IMR-90 (cell line): Measurements from ENCODE around the gene ZDHHC16. TPM values are rescaled to one million over a fixed set of nuclear protein-coding genes. Genes with fewer than 3 reads are reported as not detected.

Experiments used
- ATAC-seq: fragments of 200-7000 bp; cut with Tn5 transposase; 2 replicates; pipeline ENCODE4 v1.9.1; 2020; ENCODE audit warnings: low read depth, mild to moderate bottlenecking, moderate library complexity
- BruUV-seq: library from RNA; stranded (reverse); fragments of 400-500 nt; replicated peaks from 2 replicates; lab custom pipeline; 2021; lab: Mats Ljungman, UMichigan
- CTCF ChIA-PET: fragments of 300-600 bp; formaldehyde crosslinking; extraction: SDS; loops from one replicate; lab custom pipeline; 2021; ENCODE audit warnings: antibody characterized with exemption; lab: Yijun Ruan, JAX
- POLR2A ChIA-PET: fragments of 300-600 bp; sonication (Branson Sonifier 250); formaldehyde crosslinking; loops from one replicate; lab custom pipeline; 2022; ENCODE audit warnings: antibody characterized with exemption; ENCODE audit not compliant: unreplicated experiment; lab: Charles Lee
- DNase-seq: peaks from one replicate; pipeline ENCODE4 v3.0.0; 2013
- H2AFZ ChIP-seq: replicated peaks from 2 replicates; pipeline ENCODE3; 2013; ENCODE audit warnings: low read length, mild to moderate bottlenecking; ENCODE audit not compliant: poor library complexity
- H2AK5ac ChIP-seq: 2 replicates; pipeline ENCODE4 v1.6.1; 2013; ENCODE audit warnings: low read depth, low read length, inconsistent platforms
- H2AK9ac ChIP-seq: replicated peaks from 2 replicates; pipeline ENCODE3; 2013; ENCODE audit warnings: mild to moderate bottlenecking, low read depth, low read length, moderate library complexity; ENCODE audit not compliant: poor library complexity
- H2BK120ac ChIP-seq: 2 replicates; pipeline ENCODE4 v1.6.1; 2013; ENCODE audit warnings: low read depth, low read length, inconsistent platforms
- H2BK15ac ChIP-seq: 3 replicates; pipeline ENCODE4 v1.6.1; 2013; ENCODE audit warnings: low read depth, low read length, inconsistent platforms
- H2BK20ac ChIP-seq: 2 replicates; pipeline ENCODE4 v1.6.1; 2013; ENCODE audit warnings: low read depth, mild to moderate bottlenecking, inconsistent platforms, low read length, moderate library complexity
- H2BK5ac ChIP-seq: 2 replicates; pipeline ENCODE4 v1.6.1; 2013; ENCODE audit warnings: mild to moderate bottlenecking, low read depth, low read length, inconsistent platforms; ENCODE audit not compliant: poor library complexity, severe bottlenecking
- H3K14ac ChIP-seq: replicated peaks from 2 replicates; pipeline ENCODE4 v1.6.1; 2013; ENCODE audit warnings: low read depth, low read length, inconsistent platforms
- H3K18ac ChIP-seq: 2 replicates; pipeline ENCODE4 v1.6.1; 2013; ENCODE audit warnings: low read depth, low read length, control low read depth
- H3K23ac ChIP-seq: 2 replicates; pipeline ENCODE4 v1.6.1; 2013; ENCODE audit warnings: low read depth, low read length, inconsistent platforms
- H3K27ac ChIP-seq: 2 replicates; pipeline ENCODE4 v1.5.1; 2013; ENCODE audit warnings: mild to moderate bottlenecking, control low read depth, low read length; ENCODE audit not compliant: insufficient read depth
- H3K27me3 ChIP-seq: 2 replicates; pipeline ENCODE4 v1.6.1; 2013; ENCODE audit warnings: low read length; ENCODE audit not compliant: control insufficient read depth, insufficient read depth
- H3K36me3 ChIP-seq: 2 replicates; pipeline ENCODE4 v1.6.1; 2013; ENCODE audit warnings: low read length, mixed read lengths; ENCODE audit not compliant: control insufficient read depth, insufficient read depth
- H3K4ac ChIP-seq: 2 replicates; pipeline ENCODE4 v1.6.1; 2013; ENCODE audit warnings: low read depth, low read length, inconsistent platforms
- H3K4me1 ChIP-seq: 2 replicates; pipeline ENCODE4 v1.6.1; 2013; ENCODE audit warnings: low read length, mixed read lengths; ENCODE audit not compliant: control insufficient read depth, insufficient read depth
- H3K4me2 ChIP-seq: 2 replicates; pipeline ENCODE4 v1.6.1; 2013; ENCODE audit warnings: low read depth, mild to moderate bottlenecking, control low read depth, low read length, moderate library complexity
- H3K4me3 ChIP-seq: 2 replicates; pipeline ENCODE4 v1.5.1; 2013; ENCODE audit warnings: low read depth, mild to moderate bottlenecking, control low read depth, low read length, moderate library complexity; ENCODE audit not compliant: insufficient read depth
- H3K56ac ChIP-seq: 2 replicates; pipeline ENCODE4 v1.6.1; 2013; ENCODE audit warnings: low read length, inconsistent platforms; ENCODE audit not compliant: insufficient read depth; ENCODE audit errors: extremely low read depth
- H3K79me1 ChIP-seq, 2 experiments: 2 replicates each; pipeline ENCODE4 v1.6.1; 2013; ENCODE audit warnings: low read length in 2 of 2, inconsistent platforms in 1 of 2, low read depth in 1 of 2
- H3K9ac ChIP-seq: 2 replicates; pipeline ENCODE4 v1.6.1; 2013; ENCODE audit warnings: low read depth, low read length, control low read depth
- H3K9me1 ChIP-seq: 2 replicates; pipeline ENCODE4 v1.6.1; 2013; ENCODE audit warnings: low read length, inconsistent platforms; ENCODE audit not compliant: insufficient read depth
- H3K9me3 ChIP-seq: 2 replicates; pipeline ENCODE4 v1.6.1; 2013; ENCODE audit warnings: low read length; ENCODE audit not compliant: control insufficient read depth, insufficient read depth
- H4K20me1 ChIP-seq: 2 replicates; pipeline ENCODE4 v1.6.1; 2013; ENCODE audit warnings: low read length, inconsistent platforms; ENCODE audit not compliant: insufficient read depth
- H4K5ac ChIP-seq: 2 replicates; pipeline ENCODE4 v1.6.1; 2013; ENCODE audit warnings: mild to moderate bottlenecking, low read depth, low read length, control low read depth
- H4K8ac ChIP-seq, 2 experiments: 2 replicates each; pipeline ENCODE4 v1.6.1; 2013; ENCODE audit warnings: low read depth in 2 of 2, low read length in 2 of 2, control low read depth in 1 of 2, inconsistent platforms in 1 of 2
- H4K91ac ChIP-seq: 2 replicates; pipeline ENCODE4 v1.6.1; 2013; ENCODE audit warnings: low read depth, low read length, inconsistent platforms; ENCODE audit not compliant: insufficient read depth
- CHD1 ChIP-seq: IDR thresholded peaks from 2 replicates; pipeline ENCODE4 v1.6.1; 2012; ENCODE audit warnings: low read depth, low read length, improper control_type of control experiment
- FOS ChIP-seq: fragments of 150-350 bp; IDR thresholded peaks from 2 replicates; pipeline ENCODE4 v1.6.1; 2016; ENCODE audit warnings: low read depth, low read length
- MAZ ChIP-seq: IDR thresholded peaks from 2 replicates; pipeline ENCODE4 v1.6.1; 2012; ENCODE audit warnings: low read depth, mild to moderate bottlenecking, low read length, improper control_type of control experiment, moderate library complexity, borderline replicate concordance
- MXI1 ChIP-seq: IDR thresholded peaks from 2 replicates; pipeline ENCODE4 v1.6.1; 2012; ENCODE audit warnings: low read depth, mild to moderate bottlenecking, low read length, moderate library complexity, borderline replicate concordance
- POLR2A ChIP-seq: IDR thresholded peaks from 2 replicates; pipeline ENCODE4 v1.6.1; 2012; ENCODE audit warnings: mild to moderate bottlenecking, low read depth, low read length
- USF2 ChIP-seq: fragments of 150-350 bp; IDR thresholded peaks from 2 replicates; pipeline ENCODE4 v1.6.1; 2017; ENCODE audit warnings: mild to moderate bottlenecking, antibody characterized with exemption, low read length, low read depth
- WGBS, 2 experiments: methylation state at CpG; one replicate each; pipeline versions ENCODE4 v1.1.5 to v1.1.7; 2013; ENCODE audit warnings: missing lambda C conversion rate in 2 of 2; ENCODE audit not compliant: insufficient read length in 1 of 2; ENCODE audit errors: extremely low coverage in 2 of 2; 5-methylcytosine and 5-hydroxymethylcytosine counted together
- dilution Hi-C: fragments of 300-500 bp; cut with HindIII; formaldehyde crosslinking; loops from one replicate; pipeline ENCODE4 v1.14.3; 2018; ENCODE audit warnings: low sequenced_read_pairs; ENCODE audit not compliant: unreplicated experiment
- in situ Hi-C: fragments of 300-500 bp; cut with MboI; formaldehyde crosslinking; loops from 3 replicates; pipeline ENCODE4 v1.14.3; 2019; ENCODE audit warnings: low sequenced_read_pairs, inconsistent platforms, mixed read lengths
- intact Hi-C: fragments of 100-400 bp; cut with micrococcal nuclease; formaldehyde crosslinking; loops from 2 replicates; pipeline ENCODE4 v1.10.0; 2022
- polyA plus RNA-seq, 3 experiments: library from polyadenylated mRNA; depleted of rRNA; stranded (reverse); fragments of >200 nt; gene quantifications; 2 replicates each; pipeline ENCODE4 v1.2.3, GENCODE V29; 2012; ENCODE audit warnings: low replicate concordance in 1 of 3
- total RNA-seq: library from RNA; depleted of rRNA; stranded (reverse); fragments of >200 nt; gene quantifications from 2 replicates; pipeline ENCODE4 v1.2.3, GENCODE V29; 2012

The ZDHHC16 gene
- total and polyA plus RNA-seq, 2 of the 4 experiments (the other 2 are of a cell fraction) = 54.7 to 64.0 TPM

GRCh38 chr10:97399843-97400545, 46.0 kb upstream of the ZDHHC16 start:
- H3K27me3 ChIP-seq = no peaks in the 10 kb centered on the region
- H3K23ac ChIP-seq = peak overlapping the region; percentile 69; the same call in 1 of the 2 replicates
- H4K91ac ChIP-seq = no peak overlapping the region
- H3K9me1 ChIP-seq = no peaks in the 10 kb centered on the region
- H2AFZ ChIP-seq = peak overlapping the region; percentile 97
- H2BK5ac ChIP-seq = no peak overlapping the region
- CTCF ChIA-PET = no interaction called here
- peaks cover 0 to 15% of the 10 kb centered on the region in 2 experiments; a peak in 3 of 4 replicates for H3K79me1 ChIP-seq
- H3K56ac ChIP-seq = no peak overlapping the region
- peak; percentile 57 for ATAC-seq
- H4K5ac ChIP-seq = no peak overlapping the region
- peak overlapping the region; percentile 87 for H3K4me2 ChIP-seq
- POLR2A ChIA-PET = interaction anchor here (0.7 kb wide), 1 partner anchor 1012 kb away, joined by 4 read pairs; no protein-coding TSS in a partner anchor
- H3K27ac ChIP-seq = peak overlapping the region; percentile 0; the same call in 1 of the 2 replicates
- 0 out of 2 replicates have a peak overlapping the region, but pooled peaks have one; percentile 59 for H2AK5ac ChIP-seq
- peaks cover 6% of the 10 kb centered on the region for H3K36me3 ChIP-seq
- BruUV-seq = no TSS peak
- TF ChIP-seq CHD1 (peak; percentile 78; the same call in 1 of the 2 replicates), MAZ (no peak; the same call in 1 of the 2 replicates), FOS (0 out of 2 replicates have a peak, but pooled peaks have one; percentile 23), MXI1 (no peak), USF2 (no peak), POLR2A (peak; percentile 70)
- peak overlapping the region; percentile 45 for H3K9ac ChIP-seq
- no peak overlapping the region for H2BK20ac ChIP-seq
- dilution Hi-C loops = no loop called here
- intact Hi-C loops = no loop called here
- H3K4ac ChIP-seq = no peak overlapping the region
- no peak overlapping the region for H2BK15ac ChIP-seq
- no peak overlapping the region for H3K18ac ChIP-seq
- no peak overlapping the region for H3K14ac ChIP-seq
- in situ Hi-C loops = no loop called here
- peaks cover 3% of the 10 kb centered on the region; the same call in 1 of the 2 replicates for H3K4me1 ChIP-seq
- H3K9me3 ChIP-seq = no peaks in the 10 kb centered on the region
- H2AK9ac ChIP-seq = peak overlapping the region; percentile 80
- DNase-seq = peak; percentile 85
- H3K4me3 ChIP-seq = peak overlapping the region; percentile 58
- no peak overlapping the region; a peak in 1 of 4 replicates for H4K8ac ChIP-seq
- H2BK120ac ChIP-seq = no peak overlapping the region
- WGBS, 2 experiments = 22% methylated on average over 14 of the region's 21 CpGs; no CpG with 5 or more reads in 1 of the 2 experiments
- H4K20me1 ChIP-seq = no peaks in the 10 kb centered on the region
